HEK293 (cell line): Measurements from ENCODE around the gene CALCOCO2.

ENCODE experiments used
- GLI4 ChIP-seq: fragments of 450-650 bp; formaldehyde crosslinking; IDR thresholded peaks from 2 replicates; pipeline ENCODE4 v1.5.1; 2016; ENCODE audit warnings: missing biosample characterization, missing genetic modification characterization
- KLF16 ChIP-seq: fragments of 450-650 bp; formaldehyde crosslinking; IDR thresholded peaks from 2 replicates; pipeline ENCODE4 v1.5.1; 2017; ENCODE audit warnings: missing biosample characterization, missing genetic modification characterization
- TCF7L2 ChIP-seq: IDR thresholded peaks from 2 replicates; pipeline ENCODE4 v1.6.1; 2011; ENCODE audit warnings: low read depth, mild to moderate bottlenecking, inconsistent platforms, low read length, moderate library complexity, borderline replicate concordance
- ZNF114 ChIP-seq: fragments of 450-650 bp; formaldehyde crosslinking; IDR thresholded peaks from 2 replicates; pipeline ENCODE4 v1.5.0; 2017; ENCODE audit warnings: missing biosample characterization, missing genetic modification characterization
- ZNF121 ChIP-seq: fragments of 450-650 bp; formaldehyde crosslinking; IDR thresholded peaks from 2 replicates; pipeline ENCODE4 v1.5.1; 2016; ENCODE audit warnings: missing biosample characterization, missing genetic modification characterization
- ZNF184 ChIP-seq: fragments of 450-650 bp; IDR thresholded peaks from 2 replicates; pipeline ENCODE4 v1.5.1; 2018; ENCODE audit warnings: missing biosample characterization, mild to moderate bottlenecking, missing genetic modification characterization
- ZNF24 ChIP-seq: fragments of 450-650 bp; formaldehyde crosslinking; IDR thresholded peaks from 2 replicates; pipeline ENCODE4 v1.5.1; 2016; ENCODE audit warnings: missing biosample characterization, missing genetic modification characterization
- ZNF558 ChIP-seq: fragments of 450-650 bp; formaldehyde crosslinking; IDR thresholded peaks from 2 replicates; pipeline ENCODE4 v1.5.1; 2016; ENCODE audit warnings: missing biosample characterization, missing genetic modification characterization
- TF ChIP-seq, protein P1 (sequence below): fragments of 450-650 bp; formaldehyde crosslinking; IDR thresholded peaks from 2 replicates; pipeline ENCODE4 v1.5.1; 2016; ENCODE audit warnings: missing biosample characterization, missing genetic modification characterization
- TF ChIP-seq, protein P2 (sequence below): fragments of 450-650 bp; formaldehyde crosslinking; IDR thresholded peaks from 2 replicates; pipeline ENCODE4 v1.5.1; 2016; ENCODE audit warnings: missing biosample characterization, missing genetic modification characterization
- TF ChIP-seq, protein P3 (sequence below): fragments of 450-650 bp; formaldehyde crosslinking; IDR thresholded peaks from 2 replicates; pipeline ENCODE4 v1.5.1; 2016; ENCODE audit warnings: missing biosample characterization, missing genetic modification characterization
- TF ChIP-seq, protein P4 (sequence below): fragments of 450-650 bp; formaldehyde crosslinking; IDR thresholded peaks from 2 replicates; pipeline ENCODE4 v1.5.1; 2016; ENCODE audit warnings: missing biosample characterization, missing genetic modification characterization
- TF ChIP-seq, protein P5 (sequence below): fragments of 450-650 bp; formaldehyde crosslinking; IDR thresholded peaks from 2 replicates; pipeline ENCODE4 v1.5.1; 2016; ENCODE audit warnings: missing biosample characterization, missing genetic modification characterization, low read depth

DNA sequence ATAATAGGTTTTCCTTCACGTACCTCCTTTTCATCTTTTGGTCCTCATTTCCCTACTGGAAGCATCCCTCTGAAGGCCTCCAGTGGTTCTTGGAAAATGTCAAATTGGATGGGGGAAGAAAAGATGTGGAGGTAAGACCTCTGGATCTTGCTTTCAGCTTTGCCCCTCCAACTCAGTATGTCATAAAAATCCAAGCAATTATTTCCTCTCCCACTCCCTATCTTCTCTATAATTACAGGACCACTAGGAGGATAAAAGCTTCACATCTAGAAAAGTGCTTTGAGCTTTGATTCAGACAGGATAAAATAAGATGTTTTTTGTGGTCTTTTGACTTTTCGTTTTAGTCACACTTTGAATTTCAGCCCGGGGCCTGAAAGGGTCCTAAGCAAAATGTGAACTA lies 15.5 kb upstream of the CALCOCO2 start:
- no peak for TF ChIP-seq TCF7L2
- TF ChIP-seq, protein P1, sequence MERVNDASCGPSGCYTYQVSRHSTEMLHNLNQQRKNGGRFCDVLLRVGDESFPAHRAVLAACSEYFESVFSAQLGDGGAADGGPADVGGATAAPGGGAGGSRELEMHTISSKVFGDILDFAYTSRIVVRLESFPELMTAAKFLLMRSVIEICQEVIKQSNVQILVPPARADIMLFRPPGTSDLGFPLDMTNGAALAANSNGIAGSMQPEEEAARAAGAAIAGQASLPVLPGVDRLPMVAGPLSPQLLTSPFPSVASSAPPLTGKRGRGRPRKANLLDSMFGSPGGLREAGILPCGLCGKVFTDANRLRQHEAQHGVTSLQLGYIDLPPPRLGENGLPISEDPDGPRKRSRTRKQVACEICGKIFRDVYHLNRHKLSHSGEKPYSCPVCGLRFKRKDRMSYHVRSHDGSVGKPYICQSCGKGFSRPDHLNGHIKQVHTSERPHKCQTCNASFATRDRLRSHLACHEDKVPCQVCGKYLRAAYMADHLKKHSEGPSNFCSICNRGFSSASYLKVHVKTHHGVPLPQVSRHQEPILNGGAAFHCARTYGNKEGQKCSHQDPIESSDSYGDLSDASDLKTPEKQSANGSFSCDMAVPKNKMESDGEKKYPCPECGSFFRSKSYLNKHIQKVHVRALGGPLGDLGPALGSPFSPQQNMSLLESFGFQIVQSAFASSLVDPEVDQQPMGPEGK (tag by site-specific recombination), result no peak
- TF ChIP-seq, protein P2, sequence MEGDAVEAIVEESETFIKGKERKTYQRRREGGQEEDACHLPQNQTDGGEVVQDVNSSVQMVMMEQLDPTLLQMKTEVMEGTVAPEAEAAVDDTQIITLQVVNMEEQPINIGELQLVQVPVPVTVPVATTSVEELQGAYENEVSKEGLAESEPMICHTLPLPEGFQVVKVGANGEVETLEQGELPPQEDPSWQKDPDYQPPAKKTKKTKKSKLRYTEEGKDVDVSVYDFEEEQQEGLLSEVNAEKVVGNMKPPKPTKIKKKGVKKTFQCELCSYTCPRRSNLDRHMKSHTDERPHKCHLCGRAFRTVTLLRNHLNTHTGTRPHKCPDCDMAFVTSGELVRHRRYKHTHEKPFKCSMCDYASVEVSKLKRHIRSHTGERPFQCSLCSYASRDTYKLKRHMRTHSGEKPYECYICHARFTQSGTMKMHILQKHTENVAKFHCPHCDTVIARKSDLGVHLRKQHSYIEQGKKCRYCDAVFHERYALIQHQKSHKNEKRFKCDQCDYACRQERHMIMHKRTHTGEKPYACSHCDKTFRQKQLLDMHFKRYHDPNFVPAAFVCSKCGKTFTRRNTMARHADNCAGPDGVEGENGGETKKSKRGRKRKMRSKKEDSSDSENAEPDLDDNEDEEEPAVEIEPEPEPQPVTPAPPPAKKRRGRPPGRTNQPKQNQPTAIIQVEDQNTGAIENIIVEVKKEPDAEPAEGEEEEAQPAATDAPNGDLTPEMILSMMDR (tag by site-specific recombination), result no peak
- no peak for TF ChIP-seq ZNF184 (tag by site-specific recombination)
- no peak for TF ChIP-seq KLF16
- no peak for TF ChIP-seq ZNF558 (tag by site-specific recombination)
- no peak for TF ChIP-seq ZNF121 (tag by site-specific recombination)
- TF ChIP-seq, protein P3, sequence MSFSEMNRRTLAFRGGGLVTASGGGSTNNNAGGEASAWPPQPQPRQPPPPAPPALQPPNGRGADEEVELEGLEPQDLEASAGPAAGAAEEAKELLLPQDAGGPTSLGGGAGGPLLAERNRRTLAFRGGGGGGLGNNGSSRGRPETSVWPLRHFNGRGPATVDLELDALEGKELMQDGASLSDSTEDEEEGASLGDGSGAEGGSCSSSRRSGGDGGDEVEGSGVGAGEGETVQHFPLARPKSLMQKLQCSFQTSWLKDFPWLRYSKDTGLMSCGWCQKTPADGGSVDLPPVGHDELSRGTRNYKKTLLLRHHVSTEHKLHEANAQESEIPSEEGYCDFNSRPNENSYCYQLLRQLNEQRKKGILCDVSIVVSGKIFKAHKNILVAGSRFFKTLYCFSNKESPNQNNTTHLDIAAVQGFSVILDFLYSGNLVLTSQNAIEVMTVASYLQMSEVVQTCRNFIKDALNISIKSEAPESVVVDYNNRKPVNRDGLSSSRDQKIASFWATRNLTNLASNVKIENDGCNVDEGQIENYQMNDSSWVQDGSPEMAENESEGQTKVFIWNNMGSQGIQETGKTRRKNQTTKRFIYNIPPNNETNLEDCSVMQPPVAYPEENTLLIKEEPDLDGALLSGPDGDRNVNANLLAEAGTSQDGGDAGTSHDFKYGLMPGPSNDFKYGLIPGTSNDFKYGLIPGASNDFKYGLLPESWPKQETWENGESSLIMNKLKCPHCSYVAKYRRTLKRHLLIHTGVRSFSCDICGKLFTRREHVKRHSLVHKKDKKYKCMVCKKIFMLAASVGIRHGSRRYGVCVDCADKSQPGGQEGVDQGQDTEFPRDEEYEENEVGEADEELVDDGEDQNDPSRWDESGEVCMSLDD, result no peak
- TF ChIP-seq, protein P4, sequence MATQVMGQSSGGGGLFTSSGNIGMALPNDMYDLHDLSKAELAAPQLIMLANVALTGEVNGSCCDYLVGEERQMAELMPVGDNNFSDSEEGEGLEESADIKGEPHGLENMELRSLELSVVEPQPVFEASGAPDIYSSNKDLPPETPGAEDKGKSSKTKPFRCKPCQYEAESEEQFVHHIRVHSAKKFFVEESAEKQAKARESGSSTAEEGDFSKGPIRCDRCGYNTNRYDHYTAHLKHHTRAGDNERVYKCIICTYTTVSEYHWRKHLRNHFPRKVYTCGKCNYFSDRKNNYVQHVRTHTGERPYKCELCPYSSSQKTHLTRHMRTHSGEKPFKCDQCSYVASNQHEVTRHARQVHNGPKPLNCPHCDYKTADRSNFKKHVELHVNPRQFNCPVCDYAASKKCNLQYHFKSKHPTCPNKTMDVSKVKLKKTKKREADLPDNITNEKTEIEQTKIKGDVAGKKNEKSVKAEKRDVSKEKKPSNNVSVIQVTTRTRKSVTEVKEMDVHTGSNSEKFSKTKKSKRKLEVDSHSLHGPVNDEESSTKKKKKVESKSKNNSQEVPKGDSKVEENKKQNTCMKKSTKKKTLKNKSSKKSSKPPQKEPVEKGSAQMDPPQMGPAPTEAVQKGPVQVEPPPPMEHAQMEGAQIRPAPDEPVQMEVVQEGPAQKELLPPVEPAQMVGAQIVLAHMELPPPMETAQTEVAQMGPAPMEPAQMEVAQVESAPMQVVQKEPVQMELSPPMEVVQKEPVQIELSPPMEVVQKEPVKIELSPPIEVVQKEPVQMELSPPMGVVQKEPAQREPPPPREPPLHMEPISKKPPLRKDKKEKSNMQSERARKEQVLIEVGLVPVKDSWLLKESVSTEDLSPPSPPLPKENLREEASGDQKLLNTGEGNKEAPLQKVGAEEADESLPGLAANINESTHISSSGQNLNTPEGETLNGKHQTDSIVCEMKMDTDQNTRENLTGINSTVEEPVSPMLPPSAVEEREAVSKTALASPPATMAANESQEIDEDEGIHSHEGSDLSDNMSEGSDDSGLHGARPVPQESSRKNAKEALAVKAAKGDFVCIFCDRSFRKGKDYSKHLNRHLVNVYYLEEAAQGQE (tag by site-specific recombination), result no peak
- TF ChIP-seq, protein P5, sequence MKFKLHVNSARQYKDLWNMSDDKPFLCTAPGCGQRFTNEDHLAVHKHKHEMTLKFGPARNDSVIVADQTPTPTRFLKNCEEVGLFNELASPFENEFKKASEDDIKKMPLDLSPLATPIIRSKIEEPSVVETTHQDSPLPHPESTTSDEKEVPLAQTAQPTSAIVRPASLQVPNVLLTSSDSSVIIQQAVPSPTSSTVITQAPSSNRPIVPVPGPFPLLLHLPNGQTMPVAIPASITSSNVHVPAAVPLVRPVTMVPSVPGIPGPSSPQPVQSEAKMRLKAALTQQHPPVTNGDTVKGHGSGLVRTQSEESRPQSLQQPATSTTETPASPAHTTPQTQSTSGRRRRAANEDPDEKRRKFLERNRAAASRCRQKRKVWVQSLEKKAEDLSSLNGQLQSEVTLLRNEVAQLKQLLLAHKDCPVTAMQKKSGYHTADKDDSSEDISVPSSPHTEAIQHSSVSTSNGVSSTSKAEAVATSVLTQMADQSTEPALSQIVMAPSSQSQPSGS (tag by site-specific recombination), result no peak
- no peak for TF ChIP-seq ZNF24 (tag by site-specific recombination)
- no peak for TF ChIP-seq ZNF114 (tag by site-specific recombination)
- no peak for TF ChIP-seq GLI4 (tag by site-specific recombination)
